Measurements from ENCODE around the gene ZG16.

- no peak for TF ChIP-seq POLR2AphosphoS5 (IDR thresholded peaks at IDR 0.05; ENCODE audit: low read depth, low read length)
- no peak for TF ChIP-seq POLR2A (IDR thresholded peaks at IDR 0.05; ENCODE audit: low read depth, low read length)
- no peak for TF ChIP-seq POU2F2 (IDR thresholded peaks at IDR 0.05; ENCODE audit: low read depth, low read length)
- no peak for TF ChIP-seq TAF1 (IDR thresholded peaks at IDR 0.05; ENCODE audit: low read depth, low read length)
- 0 out of 2 replicates have a peak, but pooled peaks have one; percentile 27 for TF ChIP-seq SPI1 (IDR thresholded peaks at IDR 0.05; ENCODE audit: low read depth, low read length)
Observed at GRCh38 chr16:29816694-29817441, 38.8 kb downstream of the ZG16 start.

Measured in GM12891 (cell line).